ENCODE measurements around the gene C4BPB. TPM values are rescaled to one million over a fixed set of nuclear protein-coding genes. Genes with fewer than 3 reads are reported as not detected.

C4BPB gene
- polyA plus RNA-seq, 4 donors: 0.32 to 0.99 (median 0.61) TPM

GRCh38 chr1:207079706-207080241 lies 8.9 kb upstream of the C4BPB start:
- no peak for DNase-seq (ENCODE audit: low read depth in 4 of 4, low spot score in 2 of 4)

- no peak for DNase-seq (ENCODE audit: low read depth in 4 of 4, low spot score in 2 of 4)
These were observed 7.6 kb upstream of the C4BPB start for GRCh38 chr1:207081088-207081487.

GRCh38 chr1:207081806-207082205 lies 6.9 kb upstream of the C4BPB start:
- no peak for DNase-seq (ENCODE audit: low read depth in 4 of 4, low spot score in 2 of 4)

- DNase-seq (ENCODE audit: low read depth in 4 of 4, low spot score in 2 of 4): no peak
These were observed 4.4 kb upstream of the C4BPB start for GRCh38 chr1:207084232-207084631.

- peak in 3 of 4 donors; percentile 28 to 60 (median 44) for DNase-seq (ENCODE audit: low read depth in 4 of 4, low spot score in 2 of 4)
These were observed 3.9 kb upstream of the C4BPB start for GRCh38 chr1:207084701-207085180.

GRCh38 chr1:207085887-207086286 lies 2.8 kb upstream of the C4BPB start:
- DNase-seq (ENCODE audit: low read depth in 4 of 4, low spot score in 2 of 4): no peak

- no peak for DNase-seq (ENCODE audit: low read depth in 4 of 4, low spot score in 2 of 4)
These were observed 499 bp upstream of the C4BPB start for GRCh38 chr1:207088161-207088560.

GRCh38 chr1:207089627-207090355 lies 1.1 kb downstream of the C4BPB start:
- DNase-seq (ENCODE audit: low read depth in 4 of 4, low spot score in 2 of 4): no peak

GRCh38 chr1:207091200-207091908 lies 2.7 kb downstream of the C4BPB start:
- DNase-seq (ENCODE audit: low read depth in 4 of 4, low spot score in 2 of 4): no peak

GRCh38 chr1:207093944-207094343 lies 5.3 kb downstream of the C4BPB start:
- DNase-seq (ENCODE audit: low read depth in 4 of 4, low spot score in 2 of 4): no peak

GRCh38 chr1:207097871-207098324 lies 9.2 kb downstream of the C4BPB start:
- DNase-seq (ENCODE audit: low read depth in 4 of 4, low spot score in 2 of 4): no peak

GRCh38 chr1:207101720-207102119 lies 13.1 kb downstream of the C4BPB start:
- DNase-seq (ENCODE audit: low read depth in 4 of 4, low spot score in 2 of 4): no peak

- DNase-seq (ENCODE audit: low read depth in 4 of 4, low spot score in 2 of 4): no peak
These were observed 13.5 kb downstream of the C4BPB start for GRCh38 chr1:207102146-207102545.

- DNase-seq (ENCODE audit: low read depth in 4 of 4, low spot score in 2 of 4): no peak
These were observed 14.0 kb downstream of the C4BPB start for GRCh38 chr1:207102659-207103058.

- DNase-seq (ENCODE audit: low read depth in 4 of 4, low spot score in 2 of 4): no peak
These were observed 15.3 kb downstream of the C4BPB start, which contains the start of gene C4BPA for GRCh38 chr1:207103892-207104373. C4BPA (plus strand) TSS chr1:207104233; CDS start chr1:207113026, 8,793 bp downstream.

- DNase-seq (ENCODE audit: low read depth in 4 of 4, low spot score in 2 of 4): no peak
These were observed 20.3 kb downstream of the C4BPB start for GRCh38 chr1:207109004-207109403.

GRCh38 chr1:207112616-207113296 lies 24.1 kb downstream of the C4BPB start:
- DNase-seq (ENCODE audit: low read depth in 4 of 4, low spot score in 2 of 4): peak in 3 of 4 donors; percentile 9 to 34 (median 13)

GRCh38 chr1:207115269-207115668 lies 26.6 kb downstream of the C4BPB start:
- no peak for DNase-seq (ENCODE audit: low read depth in 4 of 4, low spot score in 2 of 4)

GRCh38 chr1:207124389-207124788 lies 35.7 kb downstream of the C4BPB start:
- DNase-seq (ENCODE audit: low read depth in 4 of 4, low spot score in 2 of 4): no peak

- no peak for DNase-seq (ENCODE audit: low read depth in 4 of 4, low spot score in 2 of 4)
These were observed 39.8 kb downstream of the C4BPB start for GRCh38 chr1:207128336-207128921.

Measured in left renal cortex interstitium (tissue), 4 donors.